C1 segment of cervical spinal cord (tissue), 14 donors: ENCODE data around the gene KIAA1671.

ENCODE experiments used
- DNase-seq, 14 donors: peaks; one replicate each; lab custom pipeline; 2025; lab: John Stamatoyannopoulos, UW

KIAA1671 gene

DNA sequence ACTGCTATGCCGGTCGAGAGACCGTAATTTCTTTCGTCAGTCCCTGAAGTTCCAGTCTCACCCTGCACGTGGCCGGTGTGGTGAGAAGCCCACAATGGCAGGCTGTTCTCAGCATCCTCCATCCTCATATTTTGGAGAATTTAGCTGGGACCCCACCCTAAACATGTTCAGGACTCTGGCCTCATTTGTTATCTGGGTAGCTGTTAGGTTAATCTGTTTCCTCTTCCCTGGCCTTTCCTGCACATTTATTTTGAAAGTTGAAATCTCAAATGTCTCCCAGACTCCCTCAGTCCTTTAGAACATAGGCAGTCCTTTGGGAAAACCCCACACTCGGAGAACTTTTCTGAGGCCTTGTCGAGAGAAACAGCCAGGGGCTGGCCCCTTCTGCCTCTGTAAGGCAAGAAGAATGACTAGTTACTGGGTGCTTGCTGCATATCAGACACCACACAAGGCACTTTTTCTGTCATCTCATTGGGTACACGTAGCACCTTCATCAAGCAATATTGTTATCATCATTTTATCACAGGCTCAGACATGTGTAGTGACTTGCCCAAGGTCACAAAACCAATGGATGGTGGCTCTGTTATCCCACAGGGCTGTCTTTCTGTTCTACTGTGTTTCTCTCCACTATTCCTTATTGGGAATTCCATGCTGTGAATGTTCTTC lies 137.8 kb downstream of the KIAA1671 start:
- DNase-seq, result no peak

DNA sequence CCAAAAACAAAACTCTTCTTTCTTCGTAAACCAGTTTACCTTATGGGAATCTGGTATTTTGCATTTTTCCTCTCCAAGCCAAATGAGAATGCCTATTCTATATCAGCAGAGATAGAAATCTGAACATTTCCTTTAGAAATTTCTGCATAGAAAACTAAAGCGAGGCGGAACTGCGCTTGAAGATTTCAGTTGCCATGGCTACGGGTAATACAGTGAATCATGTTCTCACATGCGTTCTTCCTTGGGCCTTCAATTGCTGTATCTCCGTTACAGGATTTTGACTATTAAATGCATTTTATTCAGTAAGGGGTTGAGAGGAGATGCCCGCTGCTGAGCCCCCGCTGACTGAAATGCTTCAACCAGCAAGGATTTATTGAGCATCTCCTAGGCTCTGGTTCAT lies 138.9 kb downstream of the KIAA1671 start:
- DNase-seq, result no peak

DNA sequence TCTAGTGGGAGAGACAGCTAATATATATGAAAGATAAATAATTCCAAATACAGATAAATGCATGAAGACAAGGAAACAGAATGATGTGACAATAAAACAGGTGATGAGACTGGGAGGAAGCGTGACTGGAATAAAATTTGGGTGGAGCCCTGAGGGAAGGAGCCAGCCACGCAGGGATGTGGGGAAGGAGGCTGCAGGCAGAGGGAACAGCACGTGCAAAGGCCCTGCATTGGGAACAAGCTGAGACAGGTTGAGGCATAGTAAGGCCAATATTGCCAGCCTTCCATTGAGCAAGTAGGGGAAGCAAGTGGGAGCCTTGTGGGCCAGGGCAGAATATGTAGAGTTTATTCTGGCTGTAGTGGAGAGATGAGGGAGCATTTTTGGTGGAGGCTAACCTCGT lies 139.6 kb downstream of the KIAA1671 start:
- DNase-seq, result no peak

DNA sequence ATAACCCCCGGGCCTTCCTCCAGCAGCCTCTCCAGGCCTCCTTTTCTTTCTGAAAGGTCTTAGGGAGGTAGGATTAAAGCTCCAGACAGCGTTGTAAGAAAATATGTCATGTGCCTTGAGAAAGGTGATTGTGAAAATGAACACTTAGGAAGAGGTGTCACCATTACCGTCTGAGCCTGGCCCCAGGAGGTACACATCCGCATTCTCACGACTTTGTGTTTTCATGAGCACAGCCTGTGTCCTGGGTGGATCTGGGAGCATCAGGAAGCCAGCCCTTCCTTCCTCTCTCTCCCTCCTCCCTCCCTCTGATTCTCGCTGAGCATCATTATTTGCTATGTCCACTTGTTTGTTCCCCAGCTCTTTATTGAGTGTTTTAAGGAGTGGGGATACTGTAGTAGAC lies 142.1 kb downstream of the KIAA1671 start:
- DNase-seq, result no peak

DNA sequence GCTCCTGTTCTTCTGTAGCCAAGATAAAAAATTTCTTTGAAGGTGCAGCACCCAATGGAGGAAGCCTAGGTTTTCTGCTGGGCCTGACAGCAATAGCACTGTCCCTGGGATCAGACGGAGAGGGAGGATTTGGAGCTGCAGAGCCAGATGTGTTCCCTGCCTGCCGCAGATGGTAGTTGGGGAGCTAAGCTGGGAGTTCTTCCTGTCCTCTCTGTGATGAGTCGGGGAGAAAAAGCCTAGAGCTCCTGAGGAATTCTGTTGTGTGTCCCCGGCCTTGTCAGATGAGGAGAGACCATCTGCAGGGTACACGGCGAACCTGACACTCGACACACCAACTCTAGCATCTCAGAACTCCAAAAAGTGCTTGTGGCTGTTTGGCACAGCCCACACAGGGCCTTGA lies 143.4 kb downstream of the KIAA1671 start:
- no peak for DNase-seq

DNA sequence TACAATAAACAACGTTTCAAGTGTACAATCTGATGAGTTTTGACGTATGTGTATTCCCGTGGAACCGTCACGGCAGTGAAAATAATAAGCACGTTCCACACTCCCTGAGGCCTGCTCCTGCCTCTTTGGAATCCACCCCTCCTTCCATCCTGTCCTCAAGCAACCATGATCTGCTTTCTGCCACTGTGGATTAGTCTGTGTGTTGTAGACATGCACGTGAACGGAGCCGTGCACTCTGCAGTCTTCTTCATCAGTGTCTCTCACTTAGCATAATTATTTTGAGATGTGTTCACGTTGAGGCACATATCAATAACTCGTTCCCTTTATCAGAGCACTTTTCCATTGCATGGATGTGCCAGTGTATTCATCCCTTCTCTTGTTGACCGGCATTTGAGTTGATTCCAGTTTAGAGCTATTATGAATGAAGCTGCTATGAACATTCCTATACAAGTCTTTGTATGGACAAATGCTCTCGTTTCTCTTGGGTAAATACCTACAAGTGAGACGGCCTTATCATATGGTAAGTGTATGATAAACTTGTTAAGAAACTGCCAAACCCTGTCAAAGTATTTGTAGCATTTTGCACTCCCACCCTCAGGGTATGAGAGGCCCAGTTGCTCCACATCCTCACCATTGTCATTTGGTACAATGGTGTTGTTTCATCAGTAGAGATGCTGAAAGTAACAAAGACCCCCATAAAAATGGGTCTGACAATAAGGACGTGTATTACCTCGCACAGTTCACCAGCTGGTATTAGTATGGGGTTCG lies 144.3 kb downstream of the KIAA1671 start:
- no peak for DNase-seq

DNA sequence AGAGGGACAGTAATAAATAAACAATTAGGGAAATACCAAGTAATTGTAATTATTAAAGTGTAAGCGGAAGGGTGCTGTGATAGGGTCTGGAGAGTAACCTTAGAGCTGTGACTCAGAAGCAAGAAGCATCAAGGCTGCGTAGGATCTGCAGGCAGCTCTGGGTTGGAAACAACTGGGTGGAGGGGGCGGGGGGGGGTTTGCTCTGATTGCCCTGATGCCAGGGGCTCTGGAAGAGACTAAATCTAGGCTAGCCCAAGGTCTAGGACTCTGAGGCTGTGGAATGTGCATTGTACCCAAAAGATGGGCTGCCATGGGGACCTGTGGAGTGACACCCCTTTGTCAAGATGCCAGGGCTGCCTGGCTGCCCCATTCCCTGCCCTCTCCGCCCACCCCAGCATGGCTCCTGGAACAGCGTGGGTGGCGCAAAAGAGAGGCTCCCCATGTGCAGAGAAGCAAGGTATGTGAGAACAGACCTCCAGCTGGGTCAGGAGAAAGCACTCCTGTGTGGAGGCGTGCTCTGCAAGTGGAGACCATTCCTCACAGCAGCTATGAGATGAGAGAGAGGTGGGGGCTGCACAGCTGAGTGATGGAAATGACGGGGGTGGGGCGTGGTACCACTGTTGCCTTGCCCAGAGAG lies 146.0 kb downstream of the KIAA1671 start:
- no peak for DNase-seq

DNA sequence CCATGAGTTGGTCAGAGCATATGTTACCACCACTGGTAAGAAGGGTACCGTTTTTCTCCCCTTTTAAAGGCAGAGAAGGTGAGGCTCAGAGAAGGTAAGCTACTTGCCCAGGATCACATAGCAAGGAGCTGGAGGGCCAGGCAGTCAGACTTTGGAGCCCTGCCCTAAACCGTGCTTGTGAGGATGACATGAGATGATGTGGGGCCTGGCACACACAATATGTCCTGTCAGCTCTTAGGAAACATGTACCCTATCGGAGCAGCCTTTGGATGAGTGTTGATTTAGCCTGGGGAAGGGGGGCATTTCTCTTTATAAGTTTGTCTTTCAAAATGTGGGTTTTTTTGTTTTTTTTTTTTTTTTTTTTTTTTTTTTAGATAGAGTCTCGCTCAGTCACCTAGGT lies 146.7 kb downstream of the KIAA1671 start:
- no peak for DNase-seq

DNA sequence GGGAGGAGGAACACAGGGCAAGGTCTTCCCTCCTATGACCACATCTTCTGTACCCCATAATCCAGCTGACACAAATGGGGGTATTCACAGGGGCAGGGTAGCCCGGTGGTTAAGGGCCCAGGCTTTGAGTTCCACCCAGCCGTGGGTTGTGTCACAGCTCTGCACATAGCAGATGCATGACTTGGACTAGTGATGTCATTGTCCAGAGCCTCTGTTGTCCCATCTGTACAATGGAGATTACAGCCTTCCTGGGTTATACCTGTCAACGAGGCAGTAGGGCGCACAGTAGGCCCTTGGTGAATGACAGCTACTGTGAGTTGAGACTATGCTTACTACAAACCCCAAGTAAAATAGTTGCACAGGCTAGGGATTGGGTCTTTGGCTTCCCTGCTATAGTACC lies 147.9 kb downstream of the KIAA1671 start:
- DNase-seq, result no peak

DNA sequence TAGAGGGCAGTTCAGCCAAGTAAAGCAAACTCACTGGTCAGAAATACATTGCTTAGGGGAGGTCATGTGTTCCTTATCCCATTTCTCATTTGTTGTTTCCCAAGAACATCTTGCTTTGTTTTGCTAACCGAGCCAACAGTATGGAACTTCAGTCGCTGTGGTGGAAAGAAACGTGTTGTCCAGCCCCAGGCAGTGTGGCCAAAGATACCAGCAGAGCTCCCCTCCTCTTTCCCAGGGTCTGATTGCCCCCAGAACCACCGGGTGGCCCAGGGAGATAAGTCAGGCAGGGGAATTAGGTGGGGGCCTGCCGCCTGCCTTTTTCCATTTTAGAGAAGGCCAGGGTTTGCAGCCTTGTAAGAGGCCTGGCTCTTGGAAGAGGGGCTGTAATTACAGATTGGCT lies 148.4 kb downstream of the KIAA1671 start:
- DNase-seq, result no peak

DNA sequence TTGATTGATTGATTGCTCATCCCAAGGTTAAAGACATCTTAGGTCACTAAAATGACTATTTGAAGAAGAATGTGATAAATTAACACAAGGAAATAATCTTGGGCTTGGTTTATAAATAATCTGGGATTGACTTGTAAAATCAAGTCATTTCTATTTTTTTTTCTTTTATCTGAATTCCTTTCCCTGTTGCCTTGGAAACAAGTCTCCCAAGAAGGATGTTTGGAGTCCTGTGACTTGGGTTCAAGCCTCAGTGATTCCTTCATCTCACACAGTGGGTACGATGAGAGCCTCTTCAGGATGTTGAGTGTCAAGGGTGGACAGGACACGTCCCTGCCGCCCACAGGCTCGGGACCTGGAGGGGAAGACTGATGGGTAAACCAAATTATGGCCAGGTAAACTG lies 149.0 kb downstream of the KIAA1671 start:
- DNase-seq, result no peak

DNA sequence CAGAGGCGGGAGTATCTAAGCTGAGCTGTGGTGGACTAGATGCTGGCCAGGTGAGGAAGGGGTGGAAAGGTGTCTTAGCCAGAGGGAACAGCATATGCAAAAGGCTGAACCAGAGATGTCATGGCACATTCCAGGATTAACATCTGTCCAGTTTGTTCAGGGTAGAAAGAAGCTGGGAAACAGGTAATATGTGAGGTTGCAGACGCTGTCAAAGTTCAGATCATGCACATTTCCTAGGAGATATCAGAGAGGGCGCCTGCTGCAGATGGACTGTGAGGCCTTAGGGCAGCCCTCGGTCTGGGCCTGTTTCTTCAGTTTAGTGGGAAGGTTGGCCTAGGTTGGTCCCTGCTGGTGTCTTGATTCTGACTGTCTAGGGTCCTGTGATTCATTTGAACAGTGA lies 149.5 kb downstream of the KIAA1671 start:
- no peak for DNase-seq

DNA sequence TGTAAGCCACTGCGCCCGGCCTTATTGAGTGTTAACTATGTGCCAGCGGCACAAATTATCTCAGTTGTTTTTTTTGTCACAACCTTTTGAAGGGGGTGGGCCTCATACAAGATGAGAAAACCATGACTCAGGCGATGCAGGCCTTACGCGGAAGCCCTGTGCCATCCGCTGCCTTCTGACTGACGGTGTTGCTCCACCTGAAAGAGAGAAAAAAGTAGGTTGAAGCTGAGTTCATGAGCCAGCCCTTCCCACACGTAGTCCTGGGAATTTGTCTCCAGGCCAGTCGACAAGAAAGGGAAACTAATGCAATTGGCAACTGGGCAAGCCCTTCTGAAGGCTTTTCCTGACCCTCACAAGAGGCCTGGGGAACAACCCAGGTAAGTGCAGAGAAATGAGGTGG lies 150.2 kb downstream of the KIAA1671 start:
- DNase-seq, result no peak

DNA sequence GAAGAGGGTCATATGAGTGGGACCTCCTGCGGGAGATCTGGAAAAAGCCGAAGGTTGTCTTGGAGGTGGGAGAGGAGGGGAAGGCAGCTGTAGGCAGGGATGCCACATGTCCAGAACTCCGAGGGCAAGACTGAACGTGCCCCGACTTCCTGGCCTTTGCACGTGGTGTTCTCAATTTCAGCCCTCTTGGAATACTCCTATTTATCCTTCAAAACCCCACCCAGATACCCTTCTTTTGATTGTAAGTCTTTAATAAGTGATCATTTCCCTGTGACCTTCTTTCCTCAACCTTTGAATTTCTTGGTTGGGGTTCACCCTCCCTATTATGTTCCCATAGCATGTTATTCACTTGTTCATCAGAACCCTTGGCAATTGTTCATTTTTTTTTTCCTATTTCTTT lies 151.9 kb downstream of the KIAA1671 start:
- no peak for DNase-seq

DNA sequence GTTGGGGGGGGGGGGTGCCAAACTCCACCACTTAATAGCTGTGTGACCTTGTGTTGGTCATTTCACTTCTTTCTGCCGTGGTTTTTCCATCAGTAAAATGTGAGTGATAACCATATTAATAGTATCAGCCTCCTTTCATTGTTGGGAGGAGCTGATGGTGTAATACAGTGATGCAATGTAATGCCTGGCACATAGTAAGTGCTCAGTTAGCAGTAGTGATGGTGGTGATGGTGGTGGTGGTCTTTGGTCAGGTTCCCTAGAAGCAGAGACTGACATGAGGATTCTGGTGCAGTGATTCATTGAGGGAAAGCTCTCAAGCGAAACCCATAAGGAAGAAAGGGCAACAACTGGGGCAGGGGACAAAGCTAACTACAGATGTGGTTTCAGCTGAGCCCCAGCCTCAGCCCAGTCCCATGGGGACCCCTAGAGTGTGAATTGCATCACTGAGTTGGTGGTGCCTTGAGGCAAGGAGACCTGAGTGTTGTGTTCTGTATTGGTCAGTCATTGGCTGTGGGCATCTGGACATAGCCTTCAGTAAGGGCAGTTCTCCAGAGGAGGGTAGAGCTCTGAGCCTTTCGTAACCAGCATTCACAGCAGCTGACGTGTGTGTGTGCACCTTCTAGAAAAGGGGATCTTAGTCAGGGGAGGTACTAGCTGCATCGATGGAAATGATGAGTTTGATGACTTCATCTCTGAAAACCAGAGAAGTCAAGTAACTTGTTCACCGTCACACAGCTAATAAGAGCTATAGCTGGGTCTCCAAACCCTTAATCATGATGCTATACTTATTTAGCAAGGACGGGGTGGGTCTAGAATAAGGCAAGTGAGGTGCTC lies 153.5 kb downstream of the KIAA1671 start:
- DNase-seq, result no peak

DNA sequence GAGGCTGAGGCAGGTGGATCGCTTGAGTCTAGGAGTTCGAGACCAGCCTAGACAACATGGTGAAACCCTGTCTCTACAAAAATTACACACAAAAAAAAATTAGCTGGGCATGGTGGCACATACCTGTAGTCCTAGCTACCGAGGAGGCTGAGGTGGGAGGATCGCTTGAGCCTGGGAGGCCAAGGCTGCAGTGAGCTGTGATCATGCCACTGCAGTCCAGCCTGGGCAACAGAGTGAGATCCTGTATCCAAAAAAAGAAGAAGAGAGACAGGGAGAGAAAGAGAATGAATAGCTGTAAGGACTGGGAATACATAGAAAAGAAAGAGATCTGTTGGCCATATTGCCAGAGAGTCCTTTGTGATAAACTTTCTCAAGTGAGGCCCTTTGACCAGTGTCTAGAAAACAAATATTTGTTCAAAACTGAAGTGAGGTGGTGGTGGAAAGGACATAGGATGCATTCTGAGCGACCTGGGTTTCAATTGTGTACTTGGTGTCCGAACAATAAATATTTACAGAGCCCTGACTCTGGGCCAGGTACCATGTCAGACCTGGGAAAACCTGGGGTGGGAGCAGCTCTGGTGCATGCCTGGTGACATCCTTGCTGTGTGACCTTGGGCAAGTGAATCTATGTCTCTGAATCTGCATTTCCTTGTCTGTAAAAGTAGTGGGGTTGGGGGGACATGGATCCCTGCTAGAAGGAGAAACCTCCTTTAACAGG lies 157.5 kb downstream of the KIAA1671 start:
- DNase-seq, result no peak

DNA sequence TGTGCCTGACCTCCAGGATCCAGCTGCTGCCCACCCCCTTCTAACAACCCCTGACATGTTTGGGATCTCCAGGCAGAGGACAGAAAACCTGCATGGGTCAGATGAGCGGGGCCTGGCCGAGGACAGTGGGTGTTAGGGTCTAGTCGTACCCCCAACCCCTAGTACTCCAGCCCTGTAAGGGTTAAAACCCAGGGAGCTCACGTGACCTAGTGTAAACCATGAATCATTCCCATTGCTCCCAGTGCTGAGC lies 158.0 kb downstream of the KIAA1671 start:
- DNase-seq, result no peak

DNA sequence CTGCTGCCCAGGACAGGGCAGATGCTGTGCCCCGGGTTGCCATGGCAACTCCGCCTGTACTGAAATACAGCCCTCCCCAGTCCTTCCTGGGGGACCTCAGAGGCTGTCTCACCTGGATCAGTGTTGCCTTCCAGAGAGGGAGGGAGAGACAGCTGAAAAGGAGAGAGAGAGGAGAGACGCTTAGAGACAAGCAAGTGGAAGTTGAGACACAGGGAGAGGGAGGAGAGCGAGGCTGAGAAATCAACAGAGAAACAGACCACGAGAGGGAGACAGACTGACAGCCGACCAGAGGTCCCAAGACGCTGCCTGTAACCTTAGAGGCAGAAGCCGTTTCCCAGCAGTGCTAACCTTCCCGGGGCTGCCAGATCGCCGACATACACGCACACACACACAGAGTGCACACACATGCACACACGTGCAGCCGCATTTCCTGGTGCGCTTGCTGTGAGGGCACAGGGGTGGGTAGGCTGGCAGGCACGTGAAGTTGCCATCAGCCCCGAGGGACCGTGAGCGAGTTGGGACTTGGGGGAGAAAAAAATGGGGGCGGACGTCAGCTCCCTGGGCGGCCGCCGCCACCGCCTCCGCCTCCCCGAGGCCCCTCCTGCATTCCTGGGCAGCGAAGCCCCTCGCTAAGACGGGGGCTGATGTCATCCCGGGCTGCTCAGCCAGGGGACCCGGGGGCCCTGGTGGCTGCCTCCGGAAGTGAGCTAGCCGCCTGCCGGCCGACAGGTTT lies 158.5 kb downstream of the KIAA1671 start:
- peak in 11 of 14 donors; percentile 8 to 62 (median 47) for DNase-seq

DNA sequence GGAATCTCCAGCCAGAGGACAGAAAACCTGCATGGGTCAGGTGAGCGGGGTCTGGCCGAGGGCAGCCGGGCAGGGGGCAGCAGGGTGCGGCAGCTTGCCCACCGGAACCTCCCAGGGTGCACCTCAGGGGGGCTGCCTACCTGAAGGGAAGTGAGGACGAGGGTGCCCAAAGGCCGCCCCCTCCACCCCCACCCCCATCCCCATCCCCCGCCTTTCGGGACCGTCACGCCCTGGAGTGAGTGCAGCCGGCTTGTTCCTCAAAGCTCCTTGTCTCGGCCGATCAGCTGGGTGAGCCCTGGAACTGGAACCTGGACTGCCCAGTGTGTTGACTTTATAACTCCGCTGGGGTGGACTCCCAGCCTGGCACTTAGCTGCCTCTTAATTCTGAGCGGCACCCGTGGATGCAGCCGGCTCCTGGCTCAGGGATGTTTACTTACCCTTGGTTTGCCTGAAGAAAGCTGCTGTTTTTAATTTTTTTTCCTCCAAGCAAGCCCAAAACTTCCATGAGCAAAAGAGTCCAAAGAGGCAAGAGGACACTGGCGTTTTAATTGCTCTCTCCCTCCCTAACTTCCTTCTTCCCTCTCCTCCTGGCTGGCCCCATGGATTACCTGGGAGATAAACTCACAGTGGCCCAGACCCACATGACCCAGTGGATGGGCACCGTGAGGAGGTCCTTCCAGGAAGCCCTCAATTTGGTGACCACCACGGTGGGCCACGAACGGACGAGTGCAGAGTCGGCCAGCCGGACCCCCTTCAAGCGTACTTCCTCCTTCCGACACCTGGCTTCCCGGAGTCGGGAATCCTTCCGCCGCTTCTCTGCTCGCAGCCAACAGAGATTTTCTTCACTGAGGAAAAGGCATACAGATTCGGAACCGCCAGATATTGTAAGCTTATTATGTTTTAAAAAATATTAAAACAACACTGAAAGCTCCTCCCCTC lies 159.3 kb downstream of the KIAA1671 start:
- peak in 8 of 14 donors; percentile 13 to 52 (median 32) for DNase-seq
